ENCODE measurements around the gene COX18.

DNA sequence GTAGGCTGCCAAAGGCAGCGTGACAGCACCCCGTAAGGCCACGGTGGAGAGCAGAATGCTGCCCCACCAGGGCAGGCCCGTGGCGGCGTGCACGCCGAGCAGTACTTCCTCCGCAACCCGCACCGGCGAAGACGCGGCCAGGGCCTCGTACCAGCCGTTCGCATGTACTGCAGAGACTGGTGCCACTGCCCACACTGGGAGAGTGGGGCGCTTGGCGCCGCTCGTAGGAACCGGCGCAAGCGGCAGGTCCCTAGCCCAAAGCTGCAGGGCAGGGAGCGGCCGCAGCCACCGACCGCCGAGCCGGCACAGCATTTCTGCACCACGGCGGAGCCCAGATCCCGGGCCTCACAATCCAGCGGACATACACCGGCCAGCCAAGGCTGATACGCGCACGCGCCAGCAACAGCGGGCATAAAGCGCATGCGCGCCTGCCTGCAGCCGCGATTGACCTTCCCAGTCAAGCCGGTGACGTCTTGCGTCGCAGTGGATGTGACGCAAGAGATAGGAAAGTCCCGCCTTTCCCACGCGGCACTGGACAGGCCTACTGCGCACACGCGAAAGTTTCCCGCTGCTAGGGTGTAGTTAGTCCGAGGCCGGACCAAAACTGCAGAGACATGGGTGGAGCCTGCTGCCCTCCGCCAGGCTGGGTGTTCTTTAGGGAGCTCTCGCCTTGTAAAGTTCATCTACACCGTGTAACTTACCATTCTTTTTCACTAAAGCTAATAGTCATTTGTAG is at the start of gene COX18:
- TF ChIP-seq CTCF (IDR thresholded peaks at IDR 0.05; ENCODE audit: poor library complexity) (no peak), EZH2 (IDR thresholded peaks at IDR 0.05; ENCODE audit: borderline replicate concordance) (no peak)

All from hepatocyte (in vitro differentiated cells).